GM19372 (cell line): ENCODE measurements around the gene EXOC3L1.

ENCODE experiments used
- ATAC-seq: cut with Tn5 transposase; IDR thresholded peaks from one replicate; pipeline ENCODE4 v1.9.1; 2021; ENCODE audit warnings: mild to moderate bottlenecking, low read depth, moderate library complexity; ENCODE audit not compliant: unreplicated experiment

The EXOC3L1 gene

DNA sequence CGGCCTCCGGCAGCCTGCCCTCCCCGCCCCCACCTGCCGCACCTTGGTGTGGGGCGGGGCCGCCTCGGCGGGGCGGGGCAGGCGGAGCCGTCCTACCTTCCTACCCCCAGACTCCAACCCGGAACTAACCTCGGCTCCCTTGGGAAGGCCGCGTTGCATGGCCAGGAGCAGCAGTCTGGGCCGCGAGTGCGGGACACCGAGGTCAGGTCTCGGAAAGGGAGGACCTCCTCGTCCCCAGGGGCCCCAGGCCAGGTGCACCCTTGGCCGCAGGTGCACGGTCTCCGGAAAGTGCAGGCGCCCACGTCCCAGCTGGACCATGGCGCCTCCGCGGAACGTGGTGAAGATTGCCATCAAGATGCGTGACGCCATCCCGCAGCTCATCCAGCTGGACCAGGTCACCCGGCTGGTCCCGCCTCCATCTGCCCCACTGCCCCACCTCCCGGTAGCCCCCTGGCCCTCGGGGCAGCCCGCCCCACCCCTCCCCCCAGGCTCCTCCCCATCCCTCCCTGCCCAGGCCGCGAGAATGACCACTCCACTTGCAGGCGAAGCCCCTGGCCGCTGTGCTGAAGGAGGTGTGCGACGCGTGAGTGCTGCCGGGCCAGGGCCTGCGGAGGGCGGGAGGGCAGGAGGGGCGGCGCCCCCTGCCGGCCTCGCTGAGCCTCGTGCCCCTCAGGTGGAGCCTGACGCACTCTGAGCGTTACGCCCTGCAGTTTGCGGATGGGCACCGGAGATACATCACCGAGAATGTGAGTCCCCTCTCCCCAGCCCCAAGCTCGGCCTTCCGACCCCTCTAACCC lies 9.3 kb upstream of the EXOC3L1 start, which contains the start of gene ELMO3:
Gene ELMO3, plus strand, starts transcription at position 121 of the 797 bp plus-strand sequence. Its CDS starts 196 bp downstream, at position 317.
- no peak for ATAC-seq

GRCh38 chr16:67198238-67198734 lies 8.3 kb upstream of the EXOC3L1 start:
- no peak for ATAC-seq

- ATAC-seq = no peak
These were observed 7.8 kb upstream of the EXOC3L1 start for GRCh38 chr16:67197704-67198103.

GRCh38 chr16:67196881-67197280 lies 6.9 kb upstream of the EXOC3L1 start:
- no peak for ATAC-seq

GRCh38 chr16:67195676-67196075 lies 5.7 kb upstream of the EXOC3L1 start:
- no peak for ATAC-seq

GRCh38 chr16:67194260-67194659 lies 4.3 kb upstream of the EXOC3L1 start:
- no peak for ATAC-seq

DNA sequence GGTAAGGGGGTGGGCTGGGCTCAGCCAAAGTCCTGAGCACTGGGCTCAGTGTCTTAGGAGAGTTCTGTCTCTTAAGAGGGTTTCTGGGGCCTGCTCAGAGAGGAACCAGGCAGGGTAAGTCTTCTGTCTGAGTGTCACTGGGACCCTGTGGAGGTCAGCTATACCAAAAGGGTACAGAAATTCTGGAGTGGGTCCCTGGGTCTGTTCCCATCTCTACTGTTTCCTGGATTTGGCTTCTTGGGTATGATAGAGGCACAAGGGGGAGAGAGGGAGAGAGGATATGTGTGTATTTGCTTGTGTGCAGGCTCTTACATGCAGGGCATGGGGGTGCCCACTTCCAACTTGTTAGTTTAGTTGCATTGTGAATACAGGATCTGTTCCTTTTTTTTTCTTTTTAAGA lies 3.6 kb upstream of the EXOC3L1 start:
- ATAC-seq = no peak

GRCh38 chr16:67192781-67193361 lies 2.9 kb upstream of the EXOC3L1 start:
- ATAC-seq = no peak

DNA sequence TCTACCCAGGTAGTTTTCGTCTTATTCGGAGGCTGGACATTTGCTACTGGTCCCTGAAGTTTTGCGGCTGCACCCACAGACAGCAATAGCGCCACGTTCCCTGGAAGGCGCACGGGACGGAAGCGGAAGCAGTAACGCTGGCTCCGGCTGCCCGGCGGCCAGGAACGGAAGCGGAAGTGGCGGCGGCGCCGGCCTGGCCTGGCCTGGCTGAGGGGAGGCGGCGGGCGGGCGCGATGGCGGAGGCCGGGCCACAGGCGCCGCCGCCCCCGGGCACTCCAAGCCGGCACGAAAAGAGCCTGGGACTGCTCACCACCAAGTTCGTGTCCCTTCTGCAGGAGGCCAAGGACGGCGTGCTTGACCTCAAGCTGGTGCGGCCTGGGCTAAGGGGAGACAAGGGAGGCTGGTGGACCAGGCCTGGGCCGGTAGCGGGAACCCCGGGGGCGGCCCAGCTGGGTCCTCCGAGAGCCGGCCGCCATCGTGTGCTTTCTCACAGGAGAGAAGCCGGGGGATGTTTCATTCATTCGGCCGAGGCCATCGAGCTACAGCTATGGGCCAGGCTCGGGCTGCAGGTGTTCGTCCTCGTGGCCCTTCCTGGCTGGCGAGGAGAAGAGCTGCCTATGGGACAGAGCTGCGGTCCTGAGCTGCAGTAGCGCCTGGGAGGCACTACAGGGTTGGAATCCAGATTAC lies 2.2 kb upstream of the EXOC3L1 start, which contains the start of gene E2F4:
Gene E2F4, plus strand, starts transcription at position 161 of the 687 bp plus-strand sequence. Its CDS starts 73 bp downstream, at position 234.
- peak; percentile 96 for ATAC-seq

GRCh38 chr16:67191411-67191994 lies 1.6 kb upstream of the EXOC3L1 start:
- no peak for ATAC-seq

GRCh38 chr16:67190448-67191399 lies 788 bp upstream of the EXOC3L1 start:
- no peak for ATAC-seq

GRCh38 chr16:67188798-67189197 lies 1.1 kb downstream of the EXOC3L1 start:
- no peak for ATAC-seq

DNA sequence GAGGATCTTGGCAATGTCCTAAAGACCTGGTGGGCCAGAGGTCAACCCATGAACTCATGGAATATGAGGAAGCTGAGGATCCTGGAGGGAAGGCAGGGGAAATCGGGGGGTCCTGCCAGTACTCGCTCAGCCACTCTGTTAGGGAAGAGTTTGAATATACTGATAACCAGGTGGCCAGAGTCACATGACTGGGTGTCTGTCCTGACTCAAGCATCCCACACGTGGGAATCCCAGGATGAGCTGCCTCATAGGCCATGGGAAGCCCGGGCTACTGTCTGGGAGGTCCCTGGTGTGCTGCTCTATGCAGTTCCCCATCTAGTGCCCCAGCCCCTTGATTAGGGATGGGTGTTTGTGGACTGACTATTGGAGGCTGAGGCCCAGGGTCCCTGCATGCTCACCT lies 1.6 kb downstream of the EXOC3L1 start:
- ATAC-seq = no peak

DNA sequence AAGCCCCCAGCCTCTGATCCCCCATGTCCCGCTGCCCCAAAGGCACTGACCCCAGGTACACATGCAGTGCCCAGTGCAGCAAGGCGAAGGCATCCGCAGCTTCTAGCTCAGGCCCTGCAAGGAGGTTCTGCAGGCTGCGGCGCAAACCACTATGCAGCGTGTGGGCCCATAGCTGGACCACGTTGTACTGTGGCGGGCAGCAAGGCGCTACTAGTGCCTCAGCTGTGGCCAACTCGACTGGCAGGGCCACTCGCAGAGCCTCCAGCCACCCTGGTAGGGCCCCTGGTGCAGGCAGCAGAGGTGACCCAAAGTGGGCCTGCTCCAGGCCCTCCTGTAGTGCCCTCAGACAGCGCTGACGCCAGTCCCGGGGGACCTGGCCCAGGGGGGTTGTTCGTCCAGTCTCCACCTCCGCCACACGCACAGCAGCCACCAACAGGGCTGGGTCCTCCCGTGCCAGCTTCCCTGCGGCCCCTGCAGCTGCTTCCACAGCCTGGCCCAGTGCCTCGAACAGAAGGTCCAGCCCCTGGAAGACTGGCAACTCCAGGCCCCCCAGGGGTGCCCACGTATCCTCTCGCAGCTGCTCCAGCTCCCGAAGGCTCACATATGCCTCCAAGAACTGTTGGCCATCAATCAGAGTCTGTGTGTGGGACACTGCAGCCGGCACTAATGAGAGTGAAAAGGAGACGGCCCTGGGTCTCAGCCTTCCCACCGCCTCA lies 2.6 kb downstream of the EXOC3L1 start:
- ATAC-seq = no peak

GRCh38 chr16:67186550-67186950 lies 3.4 kb downstream of the EXOC3L1 start:
- no peak for ATAC-seq

- no peak for ATAC-seq
These were observed 4.2 kb downstream of the EXOC3L1 start for GRCh38 chr16:67185651-67186134.

DNA sequence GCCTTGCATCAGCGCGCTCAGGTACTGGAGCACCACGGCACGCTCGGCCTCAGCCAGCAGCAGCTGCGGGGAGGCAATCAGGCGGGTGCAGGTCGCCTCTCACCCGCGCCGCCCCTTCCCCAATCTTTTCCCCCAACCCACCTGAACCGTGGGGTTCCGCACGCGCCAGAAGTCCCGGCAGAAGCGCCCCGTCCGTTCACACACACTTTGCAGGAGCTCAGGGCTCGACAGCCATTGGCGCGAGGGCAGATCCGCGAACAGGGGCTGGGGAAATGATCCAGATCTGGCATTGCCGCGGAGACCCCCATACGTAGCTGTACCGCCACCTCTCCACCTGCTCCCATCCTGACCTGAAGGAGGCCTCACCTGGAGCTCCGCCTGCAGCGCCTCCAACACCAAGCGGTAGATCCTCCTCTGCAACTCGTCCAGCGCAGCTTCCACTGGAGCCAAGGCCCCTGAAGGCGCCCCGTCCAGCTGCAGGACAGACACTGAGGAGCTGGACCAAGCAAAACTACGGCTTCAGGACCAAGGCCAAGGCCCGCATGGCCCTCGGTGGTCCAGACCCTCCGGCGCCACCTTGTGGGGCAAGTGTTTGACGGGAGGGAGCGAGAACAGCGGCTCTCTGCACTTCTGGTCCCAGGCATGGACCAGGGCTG lies 4.8 kb downstream of the EXOC3L1 start:
- no peak for ATAC-seq

DNA sequence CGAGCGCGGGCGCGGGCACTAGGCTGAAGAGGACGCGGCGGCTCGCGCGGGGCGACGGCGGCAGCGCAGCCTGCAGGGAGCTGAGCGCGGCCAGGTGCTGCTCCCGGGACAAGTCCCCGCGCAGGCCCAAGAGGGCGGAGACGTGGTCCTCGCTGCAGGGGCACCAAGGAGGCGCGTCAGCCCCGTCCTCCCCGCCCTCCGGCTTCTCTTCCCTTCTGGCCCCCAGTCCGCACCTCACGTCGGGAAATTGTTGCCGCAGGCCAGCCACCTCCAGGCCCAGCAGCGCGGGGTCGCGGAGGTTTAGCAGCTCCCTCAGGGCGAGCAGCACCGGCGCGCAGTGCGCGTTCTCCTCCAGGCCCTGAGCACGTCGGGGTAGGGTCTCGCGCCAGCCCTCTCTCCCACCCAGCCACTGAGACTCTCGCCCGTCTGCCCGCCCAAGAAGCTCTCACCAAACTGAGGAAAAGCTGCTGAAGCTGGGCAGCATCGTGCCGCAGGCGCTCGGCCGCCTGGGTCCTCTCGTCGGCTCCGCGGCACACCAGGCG lies 5.4 kb downstream of the EXOC3L1 start:
- ATAC-seq = no peak
